GM12878 (cell line): ENCODE results near the gene BORCS5. TPM values are rescaled to one million over a fixed set of nuclear protein-coding genes. Genes with fewer than 3 reads are reported as not detected.

Source experiments
- ATAC-seq: fragments of 200-7000 bp; cut with Tn5 transposase; 3 replicates; pipeline ENCODE4 v1.9.1; 2020; ENCODE audit warnings: mild to moderate bottlenecking, moderate library complexity
- BruUV-seq: library from RNA; stranded (reverse); fragments of 400-500 nt; replicated peaks from 2 replicates; lab custom pipeline; 2021; lab: Mats Ljungman, UMichigan
- CTCF ChIA-PET: fragments of 300-600 bp; sonication (Branson Sonifier 250); formaldehyde crosslinking; extraction: SDS; loops from one replicate; lab custom pipeline; 2021; ENCODE audit warnings: inconsistent platforms; lab: Yijun Ruan, JAX
- POLR2A ChIA-PET: fragments of 350-600 bp; formaldehyde crosslinking; extraction: SDS; loops from one replicate; lab custom pipeline; 2021; ENCODE audit warnings: inconsistent platforms; lab: Charles Lee
- RAD21 ChIA-PET: fragments of 300-600 bp; sonication (Branson Sonifier 250); formaldehyde crosslinking; loops from one replicate; lab custom pipeline; 2023; ENCODE audit warnings: antibody characterized with exemption; ENCODE audit not compliant: unreplicated experiment; lab: Charles Lee
- SMC1A ChIA-PET: fragments of 300-600 bp; sonication (Branson Sonifier 250); formaldehyde crosslinking; loops from one replicate; lab custom pipeline; 2023; ENCODE audit not compliant: unreplicated experiment, uncharacterized antibody; lab: Charles Lee
- DNase-seq: peaks from one replicate; pipeline ENCODE4 v3.0.0-alpha.2; 2011; ENCODE audit warnings: low read depth, low spot score
- FAIRE-seq: peaks from 3 replicates; lab custom pipeline; 2011; peaks lifted over from hg19 to GRCh38; lab: Jason Lieb, UNC
- H2AFZ ChIP-seq: 2 replicates; pipeline ENCODE4 v1.6.0; 2011; ENCODE audit warnings: low read depth, low read length, control low read depth; ENCODE audit not compliant: control insufficient read depth
- H3K27ac ChIP-seq: 2 replicates; pipeline ENCODE4 v1.5.1; 2011; ENCODE audit warnings: control low read depth; ENCODE audit not compliant: control insufficient read depth, insufficient read depth
- H3K27me3 ChIP-seq, 2 experiments: replicated peaks in 1 of 2; 2 replicates each; pipeline versions ENCODE4 v1.6.0 to v1.6.1; 2011; ENCODE audit warnings: low read length in 1 of 2; ENCODE audit not compliant: control insufficient read depth in 2 of 2, insufficient read depth in 2 of 2
- H3K36me3 ChIP-seq, 2 experiments: 2 replicates each; pipeline ENCODE4 v1.5.1; 2011; ENCODE audit warnings: low read length in 1 of 2; ENCODE audit not compliant: control insufficient read depth in 2 of 2, insufficient read depth in 2 of 2
- H3K4me1 ChIP-seq: 2 replicates; pipeline ENCODE4 v1.6.1; 2011; ENCODE audit warnings: mild to moderate bottlenecking, low read length, moderate library complexity, mixed read lengths; ENCODE audit not compliant: control insufficient read depth, insufficient read depth
- H3K4me2 ChIP-seq: 2 replicates; pipeline ENCODE4 v1.6.0; 2011; ENCODE audit warnings: control low read depth; ENCODE audit not compliant: control insufficient read depth, insufficient read depth
- H3K4me3 ChIP-seq: fragments of 200-600 bp; sonication (generic); 2 replicates; pipeline ENCODE4 v1.5.1; 2016
- H3K79me2 ChIP-seq: 2 replicates; pipeline ENCODE4 v1.6.0; 2011; ENCODE audit warnings: low read length; ENCODE audit not compliant: control insufficient read depth, insufficient read depth
- H3K9ac ChIP-seq: 2 replicates; pipeline ENCODE4 v1.8.0; 2011; ENCODE audit warnings: low read length, control low read depth, mixed read lengths; ENCODE audit not compliant: control insufficient read depth, insufficient read depth
- H3K9me3 ChIP-seq: replicated peaks from 3 replicates; pipeline ENCODE4 v1.5.1; 2011; ENCODE audit warnings: mild to moderate bottlenecking, low read length; ENCODE audit not compliant: control insufficient read depth, insufficient read depth
- H4K20me1 ChIP-seq: 2 replicates; pipeline ENCODE4 v1.6.0; 2011; ENCODE audit not compliant: control insufficient read depth, insufficient read depth
- CEBPB ChIP-seq, 2 experiments: fragments of 150-350 bp in 1 of 2; IDR thresholded peaks; 2 replicates each; pipeline ENCODE4 v1.6.1; 2012 to 2014; ENCODE audit warnings: low read depth in 2 of 2, low read length in 2 of 2, borderline replicate concordance in 1 of 2, inconsistent platforms in 1 of 2
- E4F1 ChIP-seq: fragments of 450-650 bp; IDR thresholded peaks from 2 replicates; pipeline ENCODE4 v1.6.1; 2018; ENCODE audit warnings: borderline replicate concordance, mild to moderate bottlenecking; ENCODE audit not compliant: partially characterized antibody
- EED ChIP-seq: sonication (generic); IDR thresholded peaks from 2 replicates; pipeline ENCODE4 v1.6.1; 2016; ENCODE audit warnings: antibody characterized with exemption, low read depth
- FOXM1 ChIP-seq: IDR thresholded peaks from 2 replicates; pipeline ENCODE4 v1.6.1; 2012; ENCODE audit warnings: low read depth, mild to moderate bottlenecking, inconsistent platforms, low read length, moderate library complexity
- HDAC2 ChIP-seq: fragments of 200-600 bp; sonication (generic); IDR thresholded peaks from 2 replicates; pipeline ENCODE4 v1.6.1; 2017
- JUNB ChIP-seq: IDR thresholded peaks from 2 replicates; pipeline ENCODE4 v1.6.1; 2016; ENCODE audit warnings: antibody characterized with exemption, mild to moderate bottlenecking
- LARP7 ChIP-seq: fragments of 450-650 bp; IDR thresholded peaks from 2 replicates; pipeline ENCODE4 v1.6.1; 2017; ENCODE audit warnings: mild to moderate bottlenecking
- MYB ChIP-seq: fragments of 150-350 bp; IDR thresholded peaks from 2 replicates; pipeline ENCODE4 v1.6.1; 2014; ENCODE audit warnings: mild to moderate bottlenecking, low read depth, low read length, borderline replicate concordance
- PML ChIP-seq: IDR thresholded peaks from 2 replicates; pipeline ENCODE4 v1.6.1; 2012; ENCODE audit warnings: low read length, inconsistent platforms
- POLR2AphosphoS5 ChIP-seq: IDR thresholded peaks from 2 replicates; pipeline ENCODE4 v1.6.1; 2011; ENCODE audit warnings: mild to moderate bottlenecking, low read length, inconsistent platforms
- RCOR1 ChIP-seq: conservative IDR thresholded peaks from 2 replicates; pipeline ENCODE4 v1.6.1; 2012; ENCODE audit warnings: low read depth, low read length, improper control_type of control experiment
- RUNX3 ChIP-seq: IDR thresholded peaks from 2 replicates; pipeline ENCODE4 v1.6.1; 2012; ENCODE audit warnings: low read length, inconsistent platforms
- SIN3A ChIP-seq: IDR thresholded peaks from 2 replicates; pipeline ENCODE4 v1.6.1; 2012; ENCODE audit warnings: low read depth, low read length, improper control_type of control experiment
- YBX1 ChIP-seq: fragments of 450-650 bp; IDR thresholded peaks from 2 replicates; pipeline ENCODE4 v1.6.1; 2016; ENCODE audit warnings: antibody characterized with exemption
- YY1 ChIP-seq: IDR thresholded peaks from 2 replicates; pipeline ENCODE4 v1.6.1; 2011; ENCODE audit warnings: low read depth, mild to moderate bottlenecking, low read length
- ZNF207 ChIP-seq: fragments of 450-650 bp; IDR thresholded peaks from 2 replicates; pipeline ENCODE4 v1.6.1; 2014; ENCODE audit warnings: antibody characterized with exemption, mild to moderate bottlenecking, borderline replicate concordance
- WGBS: methylation state at CpG from one replicate; pipeline ENCODE4 v1.1.6; 2016; ENCODE audit warnings: low lambda C conversion rate; ENCODE audit not compliant: insufficient replicate concordance, insufficient coverage; ENCODE audit errors: missing lambda C conversion rate; 5-methylcytosine and 5-hydroxymethylcytosine counted together
- in situ Hi-C: fragments of 300-500 bp; cut with MboI; formaldehyde crosslinking; loops from 9 replicates; pipeline ENCODE4 v1.14.3; 2018; ENCODE audit warnings: mixed read lengths
- intact Hi-C: fragments of 100-400 bp; cut with micrococcal nuclease; formaldehyde crosslinking; loops from one replicate; pipeline ENCODE4 v1.14.2; 2022; ENCODE audit not compliant: unreplicated experiment
- polyA plus RNA-seq, 11 experiments: library from polyadenylated mRNA; depleted of rRNA in 4 of 11; unstranded in 6 of 11; stranded (reverse) in 5 of 11; fragments of >200 nt; fragmentation: Nextera tagmentation in 4 of 11; fragmentation: Illumina TruSeq in 1 of 11; extraction: Ambion mirVana in 4 of 11; extraction: Trizol in 1 of 11; gene quantifications; 1 replicate in 1 of 11; 2 replicates in 10 of 11; pipeline versions ENCODE4 v1.2.1 to v1.2.3, GENCODE V29; 2011 to 2016; ENCODE audit warnings: inconsistent platforms in 2 of 11, missing spikeins in 2 of 11, low read depth in 1 of 11
- total RNA-seq, 4 experiments: library from RNA; depleted of rRNA in 3 of 4; stranded (reverse); fragments of >200 nt in 3 of 4; fragmentation: Illumina TruSeq in 1 of 4; extraction: Trizol in 1 of 4; gene quantifications; 2 replicates each; pipeline versions ENCODE4 v1.2.1 to v1.2.3, GENCODE V29; 2013 to 2021
- TF ChIP-seq, protein P1 (sequence below): fragments of 450-650 bp; IDR thresholded peaks from 2 replicates; pipeline ENCODE4 v1.6.1; 2017; ENCODE audit warnings: mild to moderate bottlenecking, low read depth, inconsistent platforms; ENCODE audit not compliant: poor library complexity, severe bottlenecking
- TF ChIP-seq, protein P2 (sequence below): IDR thresholded peaks from 2 replicates; pipeline ENCODE4 v1.6.1; 2012; ENCODE audit warnings: low read depth, low read length, improper control_type of control experiment

BORCS5 gene
- total and polyA plus RNA-seq, 10 of the 15 experiments (the other 5 are each of a cell fraction or from before 2014, with no cell fraction given): 1.4 to 39.7 (median 16.1) TPM

DNA sequence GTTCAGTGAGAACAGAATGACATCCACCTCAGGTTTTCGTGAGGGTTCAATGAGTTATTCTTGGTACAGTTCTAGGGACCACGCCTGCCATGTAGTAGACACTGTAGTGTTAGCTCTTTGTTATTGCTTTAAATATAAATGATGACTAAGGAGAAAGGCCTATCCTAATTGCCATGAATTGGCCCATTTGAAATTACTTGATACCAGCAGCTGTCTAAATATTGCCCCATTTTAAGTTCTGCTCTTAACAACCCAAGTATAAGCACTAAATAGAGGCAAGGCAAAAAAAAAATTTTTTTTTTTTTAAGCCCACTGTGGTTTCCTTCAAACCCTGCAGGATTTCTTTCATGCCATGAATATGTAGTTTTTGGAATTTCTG, 84.5 kb downstream of the BORCS5 start (continued):
- TF ChIP-seq, protein P1, sequence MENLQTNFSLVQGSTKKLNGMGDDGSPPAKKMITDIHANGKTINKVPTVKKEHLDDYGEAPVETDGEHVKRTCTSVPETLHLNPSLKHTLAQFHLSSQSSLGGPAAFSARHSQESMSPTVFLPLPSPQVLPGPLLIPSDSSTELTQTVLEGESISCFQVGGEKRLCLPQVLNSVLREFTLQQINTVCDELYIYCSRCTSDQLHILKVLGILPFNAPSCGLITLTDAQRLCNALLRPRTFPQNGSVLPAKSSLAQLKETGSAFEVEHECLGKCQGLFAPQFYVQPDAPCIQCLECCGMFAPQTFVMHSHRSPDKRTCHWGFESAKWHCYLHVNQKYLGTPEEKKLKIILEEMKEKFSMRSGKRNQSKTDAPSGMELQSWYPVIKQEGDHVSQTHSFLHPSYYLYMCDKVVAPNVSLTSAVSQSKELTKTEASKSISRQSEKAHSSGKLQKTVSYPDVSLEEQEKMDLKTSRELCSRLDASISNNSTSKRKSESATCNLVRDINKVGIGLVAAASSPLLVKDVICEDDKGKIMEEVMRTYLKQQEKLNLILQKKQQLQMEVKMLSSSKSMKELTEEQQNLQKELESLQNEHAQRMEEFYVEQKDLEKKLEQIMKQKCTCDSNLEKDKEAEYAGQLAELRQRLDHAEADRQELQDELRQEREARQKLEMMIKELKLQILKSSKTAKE: no peak

GRCh38 chr12:12441843-12442461, 85.1 kb downstream of the BORCS5 start:
- in situ Hi-C loops (no loop called here), intact Hi-C loops (no loop called here)
- peaks cover 0 to 5% of the 10 kb centered on the region in 2 experiments; a peak in 2 of 4 replicates for H3K36me3 ChIP-seq
- no peak overlapping the region for H2AFZ ChIP-seq
- ChIA-PET SMC1A (interaction anchor here (0.6 to 3.5 kb wide), 7 partner anchors 12 to 295 kb away, joined by 3 to 15 read pairs (median 3); no protein-coding TSS in a partner anchor), RAD21 (interaction anchor here (0.8 to 2.5 kb wide), 3 partner anchors 8 to 44 kb away, joined by 3 to 8 read pairs (median 3); no protein-coding TSS in a partner anchor), CTCF (interaction anchor here (1.1 to 1.5 kb wide), 3 partner anchors 20 to 62 kb away, joined by 3 to 4 read pairs (median 3); no protein-coding TSS in a partner anchor), POLR2A (interaction anchor here (0.9 kb wide), 1 partner anchor 8 kb away, joined by 3 read pairs; no protein-coding TSS in a partner anchor)
- no peak overlapping the region for H3K27ac ChIP-seq
- H3K79me2 ChIP-seq: no peaks in the 10 kb centered on the region
- WGBS: 75% methylated on average over 4 of the region's 4 CpGs
- DNase-seq (no peak), ATAC-seq (peak; percentile 76), FAIRE-seq (peak; percentile 90)
- H4K20me1 ChIP-seq: no peaks in the 10 kb centered on the region
- H3K4me1 ChIP-seq: no peaks in the 10 kb centered on the region
- BruUV-seq: no TSS peak
- no peak overlapping the region for H3K4me2 ChIP-seq
- no peak overlapping the region for H3K4me3 ChIP-seq
- no peaks in the 10 kb centered on the region for H3K27me3 ChIP-seq
- peaks cover under 1% of the 10 kb centered on the region; the same call in 1 of the 3 replicates for H3K9me3 ChIP-seq
- H3K9ac ChIP-seq: no peak overlapping the region
- TF ChIP-seq ZNF207 (0 out of 2 replicates have a peak, but pooled peaks have one; percentile 38), MYB (no peak), HDAC2 (no peak), RUNX3 (peak; percentile 51; the same call in 1 of the 2 replicates), CEBPB (IDR thresholded peaks at IDR 0.05; ENCODE audit: borderline replicate concordance in 1 of 2, low read depth in 2 of 2, low read length in 2 of 2) (no peak), E4F1 (no peak), PML (no peak), FOXM1 (no peak), YY1 (peak; percentile 35; the same call in 1 of the 2 replicates), POLR2AphosphoS5 (no peak), YBX1 (no peak), JUNB (0 out of 2 replicates have a peak, but pooled peaks have one; percentile 7), EED (peak; percentile 62), LARP7 (no peak), RCOR1 (no peak), SIN3A (no peak)
- TF ChIP-seq, protein P2, sequence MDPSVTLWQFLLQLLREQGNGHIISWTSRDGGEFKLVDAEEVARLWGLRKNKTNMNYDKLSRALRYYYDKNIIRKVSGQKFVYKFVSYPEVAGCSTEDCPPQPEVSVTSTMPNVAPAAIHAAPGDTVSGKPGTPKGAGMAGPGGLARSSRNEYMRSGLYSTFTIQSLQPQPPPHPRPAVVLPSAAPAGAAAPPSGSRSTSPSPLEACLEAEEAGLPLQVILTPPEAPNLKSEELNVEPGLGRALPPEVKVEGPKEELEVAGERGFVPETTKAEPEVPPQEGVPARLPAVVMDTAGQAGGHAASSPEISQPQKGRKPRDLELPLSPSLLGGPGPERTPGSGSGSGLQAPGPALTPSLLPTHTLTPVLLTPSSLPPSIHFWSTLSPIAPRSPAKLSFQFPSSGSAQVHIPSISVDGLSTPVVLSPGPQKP: no peak
